Testis (tissue), 3 donors: Measurements from ENCODE around the gene PCDHA9. TPM values are rescaled to one million over a fixed set of nuclear protein-coding genes. Genes with fewer than 3 reads are reported as not detected.
"Not testable (repeated sequence)": the region's sequence is repeated elsewhere in the genome, so short reads cannot be mapped to it uniquely, and the experiment has no call there.

Experiments
- DNase-seq: peaks from one replicate; pipeline ENCODE4 v3.0.0-alpha.2; 2019
- H3K27ac ChIP-seq, 2 donors: fragments of 200-600 bp; sonication (generic); one replicate each; pipeline ENCODE4 v1.5.1; 2019
- H3K27me3 ChIP-seq: fragments of 200-600 bp; sonication (generic); one replicate; pipeline ENCODE4 v1.5.1; 2019
- H3K36me3 ChIP-seq: fragments of 200-600 bp; sonication (generic); one replicate; pipeline ENCODE4 v1.5.1; 2017; ENCODE audit warnings: low read depth; ENCODE audit errors: missing control alignments
- H3K4me1 ChIP-seq: fragments of 200-600 bp; sonication (generic); one replicate; pipeline ENCODE4 v1.5.1; 2019
- H3K4me3 ChIP-seq, 2 donors: fragments of 200-600 bp; sonication (generic); one replicate each; pipeline ENCODE4 v1.5.1; 2017 to 2019
- H3K9me3 ChIP-seq: fragments of 200-600 bp; sonication (generic); one replicate; pipeline ENCODE4 v1.5.1; 2017
- POLR2A ChIP-seq: fragments of 450-650 bp; IDR thresholded peaks from one replicate; pipeline ENCODE4 v1.6.1; 2017; ENCODE audit warnings: antibody characterized with exemption, mild to moderate bottlenecking, moderate library complexity
- WGBS, 2 donors: methylation state at CpG; one replicate each; pipeline ENCODE4 v1.1.5; 2018; 5-methylcytosine and 5-hydroxymethylcytosine counted together
- intact Hi-C: fragments of 100-400 bp; cut with DNase I; formaldehyde crosslinking; loops from one replicate; pipeline ENCODE4 v1.15.1; 2023; ENCODE audit warnings: low total_unique reads
- polyA plus RNA-seq: library from polyadenylated mRNA; stranded (reverse); fragments of 350-450 nt; fragmentation: Illumina TruSeq; extraction: RNeasy Lipid Tissue Mini Kit (QIAGEN cat#74804); gene quantifications from one replicate; pipeline ENCODE4 v1.2.3, GENCODE V29; 2014; ENCODE audit warnings: low read depth, low replicate concordance; ENCODE audit not compliant: insufficient read depth
- total RNA-seq, 2 donors: library from RNA; depleted of rRNA; stranded (reverse); fragments of >200 nt; gene quantifications; one replicate each; pipeline ENCODE4 v1.2.3, GENCODE V29; 2016
- TF ChIP-seq, protein P1 (sequence below), 3 experiments: fragments of 450-650 bp in 2 of 3; fragments of 200-600 bp in 1 of 3; sonication (generic) in 1 of 3; IDR thresholded peaks; one replicate each; pipeline ENCODE4 v1.5.1; 2016 to 2019; ENCODE audit warnings: antibody characterized with exemption in 3 of 3, mild to moderate bottlenecking in 2 of 3, moderate library complexity in 1 of 3

Gene PCDHA9
- total and polyA plus RNA-seq, 3 donors from 2014 or later: 1.1 to 2.3 (median 2.0) TPM

DNA sequence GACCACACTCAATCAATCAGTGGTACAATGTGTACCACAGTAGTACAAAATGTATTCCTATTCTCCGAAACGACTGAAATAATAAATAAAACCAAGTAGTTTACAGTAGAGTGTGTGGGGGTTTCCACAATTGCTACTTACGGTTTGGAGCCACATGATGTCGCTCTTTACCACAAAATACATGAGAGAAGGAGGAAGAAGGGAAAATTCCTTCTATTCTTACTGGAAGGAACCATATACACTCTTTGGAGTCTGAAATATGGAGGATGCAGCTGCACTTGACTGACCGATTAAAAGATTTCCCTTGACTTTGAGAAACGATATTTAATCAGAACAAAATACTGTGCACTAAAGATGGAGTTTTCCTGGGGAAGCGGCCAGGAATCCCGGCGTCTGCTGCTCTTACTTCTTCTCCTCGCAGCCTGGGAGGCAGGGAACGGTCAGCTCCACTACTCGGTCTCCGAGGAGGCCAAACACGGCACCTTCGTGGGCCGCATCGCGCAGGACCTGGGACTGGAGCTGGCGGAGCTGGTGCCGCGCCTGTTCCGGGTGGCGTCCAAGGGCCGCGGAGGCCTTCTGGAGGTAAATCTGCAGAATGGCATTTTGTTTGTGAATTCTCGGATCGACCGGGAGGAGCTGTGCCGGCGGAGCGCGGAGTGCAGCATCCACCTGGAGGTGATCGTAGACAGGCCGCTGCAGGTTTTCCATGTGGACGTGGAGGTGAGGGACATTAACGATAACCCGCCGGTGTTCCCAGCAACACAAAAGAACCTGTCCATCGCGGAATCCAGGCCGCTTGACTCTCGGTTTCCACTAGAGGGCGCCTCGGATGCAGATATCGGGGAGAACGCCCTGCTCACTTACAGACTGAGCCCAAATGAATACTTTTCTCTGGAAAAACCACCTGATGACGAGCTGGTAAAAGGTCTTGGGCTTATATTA, 41.1 kb upstream of the PCDHA9 start, which contains the start of gene PCDHA4:
Gene PCDHA4 (plus strand): TSS at position 235 of the 942 bp plus-strand sequence.
- Histone ChIP-seq H3K36me3 (no peaks in the 10 kb centered on the region), H3K27me3 (no peaks in the 10 kb centered on the region), H3K4me3 (peak within 1 kb of the TSS; percentile 47 to 61), H3K9me3 (no peaks in the 10 kb centered on the region), H3K4me1 (no peaks in the 10 kb centered on the region), H3K27ac (peak within 1 kb of the TSS in 1 of 2 donors; percentile 59)
- peak; percentile 87 for DNase-seq
- no peak for TF ChIP-seq POLR2A
- TF ChIP-seq, protein P1, sequence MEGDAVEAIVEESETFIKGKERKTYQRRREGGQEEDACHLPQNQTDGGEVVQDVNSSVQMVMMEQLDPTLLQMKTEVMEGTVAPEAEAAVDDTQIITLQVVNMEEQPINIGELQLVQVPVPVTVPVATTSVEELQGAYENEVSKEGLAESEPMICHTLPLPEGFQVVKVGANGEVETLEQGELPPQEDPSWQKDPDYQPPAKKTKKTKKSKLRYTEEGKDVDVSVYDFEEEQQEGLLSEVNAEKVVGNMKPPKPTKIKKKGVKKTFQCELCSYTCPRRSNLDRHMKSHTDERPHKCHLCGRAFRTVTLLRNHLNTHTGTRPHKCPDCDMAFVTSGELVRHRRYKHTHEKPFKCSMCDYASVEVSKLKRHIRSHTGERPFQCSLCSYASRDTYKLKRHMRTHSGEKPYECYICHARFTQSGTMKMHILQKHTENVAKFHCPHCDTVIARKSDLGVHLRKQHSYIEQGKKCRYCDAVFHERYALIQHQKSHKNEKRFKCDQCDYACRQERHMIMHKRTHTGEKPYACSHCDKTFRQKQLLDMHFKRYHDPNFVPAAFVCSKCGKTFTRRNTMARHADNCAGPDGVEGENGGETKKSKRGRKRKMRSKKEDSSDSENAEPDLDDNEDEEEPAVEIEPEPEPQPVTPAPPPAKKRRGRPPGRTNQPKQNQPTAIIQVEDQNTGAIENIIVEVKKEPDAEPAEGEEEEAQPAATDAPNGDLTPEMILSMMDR (IDR thresholded peaks at IDR 0.05): peak; percentile 26 to 46 (median 30)
- intact Hi-C loops: no loop called here
- WGBS, 2 donors: 13 to 21% methylated on average over 13 to 43 of the region's 47 CpGs

DNA sequence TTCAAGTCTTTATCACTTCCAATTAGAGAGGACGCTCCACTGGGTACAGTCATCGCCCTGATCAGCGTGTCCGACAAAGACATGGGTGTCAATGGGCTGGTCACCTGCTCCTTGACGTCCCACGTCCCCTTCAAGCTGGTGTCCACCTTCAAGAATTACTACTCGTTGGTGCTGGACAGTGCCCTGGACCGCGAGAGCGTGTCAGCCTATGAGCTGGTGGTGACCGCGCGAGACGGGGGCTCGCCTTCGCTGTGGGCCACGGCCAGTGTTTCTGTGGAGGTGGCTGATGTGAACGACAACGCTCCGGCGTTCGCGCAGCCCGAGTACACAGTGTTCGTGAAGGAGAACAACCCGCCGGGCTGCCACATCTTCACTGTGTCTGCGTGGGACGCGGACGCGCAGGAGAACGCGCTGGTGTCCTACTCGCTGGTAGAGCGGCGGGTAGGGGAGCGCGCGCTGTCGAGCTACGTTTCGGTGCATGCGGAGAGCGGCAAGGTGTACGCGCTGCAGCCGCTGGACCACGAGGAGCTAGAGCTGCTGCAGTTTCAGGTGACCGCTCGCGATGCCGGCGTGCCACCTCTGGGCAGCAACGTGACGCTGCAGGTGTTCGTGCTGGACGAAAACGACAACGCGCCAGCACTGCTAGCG, 39.8 kb upstream of the PCDHA9 start:
- H3K27ac ChIP-seq, H3K27me3 ChIP-seq, H3K4me1 ChIP-seq, H3K4me3 ChIP-seq, H3K9me3 ChIP-seq, H3K36me3 ChIP-seq, DNase-seq, intact Hi-C loops: not testable (repeated sequence)
- 44 to 58% methylated on average over 53 to 62 of the region's 62 CpGs for WGBS, 2 donors

DNA sequence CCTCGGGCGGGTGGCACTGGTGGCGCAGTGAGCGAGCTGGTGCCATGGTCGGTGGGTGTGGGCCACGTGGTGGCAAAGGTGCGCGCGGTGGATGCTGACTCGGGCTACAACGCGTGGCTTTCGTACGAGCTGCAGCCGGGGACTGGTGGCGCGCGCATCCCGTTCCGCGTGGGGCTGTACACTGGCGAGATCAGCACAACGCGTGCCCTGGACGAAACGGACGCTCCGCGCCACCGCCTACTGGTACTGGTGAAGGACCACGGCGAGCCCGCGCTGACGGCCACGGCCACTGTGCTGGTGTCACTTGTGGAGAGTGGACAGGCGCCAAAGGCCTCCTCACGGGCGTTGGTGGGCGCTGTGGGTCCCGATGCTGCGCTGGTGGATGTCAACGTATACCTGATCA, 39.3 kb upstream of the PCDHA9 start:
- 51 to 57% methylated on average over 18 to 41 of the region's 43 CpGs for WGBS, 2 donors
- H3K9me3 ChIP-seq: no peaks in the 10 kb centered on the region
- H3K4me1 ChIP-seq: no peaks in the 10 kb centered on the region
- no peak overlapping the region for H3K4me3 ChIP-seq
- no peak overlapping the region for H3K27ac ChIP-seq
- no peaks in the 10 kb centered on the region for H3K36me3 ChIP-seq
- DNase-seq: no peak
- no peaks in the 10 kb centered on the region for H3K27me3 ChIP-seq
- no peak for TF ChIP-seq POLR2A
- TF ChIP-seq, protein P1 (IDR thresholded peaks at IDR 0.05): no peak
- intact Hi-C loops: no loop called here

DNA sequence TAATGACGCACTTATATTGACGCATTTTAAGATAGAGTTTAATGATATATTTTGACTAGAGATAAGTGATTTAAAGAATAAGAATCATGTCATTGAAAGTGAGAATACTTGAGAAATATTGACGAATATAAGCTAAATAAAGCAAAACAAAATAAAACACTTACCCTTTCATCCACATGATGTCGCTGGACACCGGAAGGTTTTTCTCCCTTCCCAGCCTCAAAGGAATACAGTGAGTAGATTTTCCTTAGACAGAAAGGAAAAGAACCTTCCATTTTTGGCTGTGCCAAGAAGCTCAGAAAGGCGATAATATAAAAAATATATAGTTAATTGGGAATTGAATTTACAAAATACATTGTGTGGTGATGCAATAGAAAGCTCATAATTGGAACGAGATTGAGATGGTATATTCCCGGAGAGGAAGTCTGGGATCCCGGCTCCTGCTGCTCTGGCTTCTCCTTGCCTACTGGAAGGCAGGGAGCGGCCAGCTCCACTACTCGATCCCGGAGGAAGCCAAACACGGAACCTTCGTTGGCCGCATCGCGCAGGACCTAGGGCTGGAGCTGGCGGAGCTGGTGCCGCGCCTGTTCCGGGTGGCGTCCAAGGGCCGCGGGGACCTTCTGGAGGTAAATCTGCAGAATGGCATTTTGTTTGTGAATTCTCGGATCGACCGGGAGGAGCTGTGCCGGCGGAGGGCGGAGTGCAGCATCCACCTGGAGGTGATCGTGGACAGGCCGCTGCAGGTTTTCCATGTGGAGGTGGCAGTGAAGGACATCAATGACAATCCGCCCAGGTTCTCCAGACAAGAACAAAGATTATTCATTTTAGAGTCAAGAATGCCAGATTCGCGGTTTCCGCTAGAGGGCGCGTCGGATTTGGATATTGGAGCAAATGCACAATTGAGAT, 26.6 kb upstream of the PCDHA9 start, which contains the start of gene PCDHA5:
Gene PCDHA5 (plus strand): TSS at position 239 of the 906 bp plus-strand sequence.
- Histone ChIP-seq H3K36me3 (no peaks in the 10 kb centered on the region), H3K4me1 (no peaks in the 10 kb centered on the region), H3K27me3 (no peaks in the 10 kb centered on the region), H3K4me3 (peak within 1 kb of the TSS in 1 of 2 donors; percentile 39), H3K27ac (no peak within 1 kb of the TSS), H3K9me3 (no peaks in the 10 kb centered on the region)
- TF ChIP-seq, protein P1 (IDR thresholded peaks at IDR 0.05): peak in 2 of 3 experiments; percentile 43 to 47
- TF ChIP-seq POLR2A: no peak
- 15 to 19% methylated on average over 39 of the region's 39 CpGs for WGBS, 2 donors
- intact Hi-C loops: no loop called here
- DNase-seq: peak; percentile 78
